Sigmoid colon (tissue), 3 donors: Measurements from ENCODE around the gene GPC5.

Source experiments
- POLR2A ChIP-seq, 2 donors: fragments of 450-650 bp; IDR thresholded peaks; one replicate each; pipeline ENCODE4 v1.6.1; 2016; ENCODE audit warnings: antibody characterized with exemption in 2 of 2, mild to moderate bottlenecking in 2 of 2, moderate library complexity in 2 of 2
- TF ChIP-seq, protein P1 (sequence below), 4 experiments: fragments of 450-650 bp in 3 of 4; fragments of 200-600 bp in 1 of 4; IDR thresholded peaks; one replicate each; pipeline ENCODE4 v1.5.1; 2016 to 2019; ENCODE audit warnings: antibody characterized with exemption in 4 of 4, mild to moderate bottlenecking in 3 of 4, moderate library complexity in 2 of 4

DNA sequence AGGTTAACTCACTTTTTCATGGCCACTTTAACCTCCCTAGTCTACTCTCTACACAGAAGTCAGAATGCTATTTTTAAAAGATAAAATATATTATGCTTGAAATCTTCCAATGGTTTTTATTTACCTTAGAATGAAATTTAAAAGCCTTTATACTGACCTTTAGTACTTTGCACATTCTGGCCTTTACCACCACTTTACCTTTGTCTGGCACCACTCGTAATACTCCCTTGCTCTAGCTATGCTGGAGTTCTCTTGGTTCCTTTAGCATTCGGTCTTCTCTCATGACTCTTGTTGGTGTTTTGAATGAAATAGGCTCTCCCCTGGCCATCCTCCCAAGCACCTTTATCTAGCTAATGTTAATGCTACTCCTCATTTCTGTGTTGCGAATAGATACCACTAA lies 310.8 kb downstream of the GPC5 start:
- TF ChIP-seq, protein P1, sequence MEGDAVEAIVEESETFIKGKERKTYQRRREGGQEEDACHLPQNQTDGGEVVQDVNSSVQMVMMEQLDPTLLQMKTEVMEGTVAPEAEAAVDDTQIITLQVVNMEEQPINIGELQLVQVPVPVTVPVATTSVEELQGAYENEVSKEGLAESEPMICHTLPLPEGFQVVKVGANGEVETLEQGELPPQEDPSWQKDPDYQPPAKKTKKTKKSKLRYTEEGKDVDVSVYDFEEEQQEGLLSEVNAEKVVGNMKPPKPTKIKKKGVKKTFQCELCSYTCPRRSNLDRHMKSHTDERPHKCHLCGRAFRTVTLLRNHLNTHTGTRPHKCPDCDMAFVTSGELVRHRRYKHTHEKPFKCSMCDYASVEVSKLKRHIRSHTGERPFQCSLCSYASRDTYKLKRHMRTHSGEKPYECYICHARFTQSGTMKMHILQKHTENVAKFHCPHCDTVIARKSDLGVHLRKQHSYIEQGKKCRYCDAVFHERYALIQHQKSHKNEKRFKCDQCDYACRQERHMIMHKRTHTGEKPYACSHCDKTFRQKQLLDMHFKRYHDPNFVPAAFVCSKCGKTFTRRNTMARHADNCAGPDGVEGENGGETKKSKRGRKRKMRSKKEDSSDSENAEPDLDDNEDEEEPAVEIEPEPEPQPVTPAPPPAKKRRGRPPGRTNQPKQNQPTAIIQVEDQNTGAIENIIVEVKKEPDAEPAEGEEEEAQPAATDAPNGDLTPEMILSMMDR (IDR thresholded peaks at IDR 0.05): no peak
- no peak for TF ChIP-seq POLR2A (IDR thresholded peaks at IDR 0.05)
